ENCODE results near the gene EXD3.

Gene EXD3

DNA sequence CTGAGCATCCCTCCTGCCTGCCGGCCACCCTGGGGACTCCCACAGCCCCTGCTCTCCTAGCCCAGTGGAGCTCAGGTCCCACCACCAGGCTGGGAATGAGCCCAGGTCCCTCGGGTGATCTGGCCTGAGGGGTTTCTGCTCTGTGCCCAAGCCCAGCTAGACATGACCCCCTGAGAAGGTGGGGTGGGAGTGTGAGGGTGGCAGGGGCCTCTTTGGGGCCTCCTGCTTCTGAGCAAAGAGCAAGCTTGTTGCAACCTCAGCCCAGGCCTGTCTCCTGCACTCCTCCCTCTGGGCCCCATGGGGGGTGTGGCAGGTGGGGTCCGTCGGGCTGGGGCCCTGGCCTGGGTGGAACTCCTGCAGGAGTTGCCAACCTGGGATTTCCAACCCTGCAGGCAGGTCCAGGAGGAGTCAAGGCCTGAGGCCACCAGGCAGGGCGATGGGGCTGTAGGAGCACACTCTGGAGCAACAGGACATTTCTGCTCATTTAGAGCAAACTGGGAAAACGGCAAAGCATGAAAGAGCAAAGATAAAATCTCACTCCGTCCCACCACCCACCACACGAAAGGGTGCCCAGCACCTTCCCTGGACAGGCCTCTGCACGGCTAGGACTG lies 109.5 kb downstream of the EXD3 start:
- no peak for DNase-seq

DNA sequence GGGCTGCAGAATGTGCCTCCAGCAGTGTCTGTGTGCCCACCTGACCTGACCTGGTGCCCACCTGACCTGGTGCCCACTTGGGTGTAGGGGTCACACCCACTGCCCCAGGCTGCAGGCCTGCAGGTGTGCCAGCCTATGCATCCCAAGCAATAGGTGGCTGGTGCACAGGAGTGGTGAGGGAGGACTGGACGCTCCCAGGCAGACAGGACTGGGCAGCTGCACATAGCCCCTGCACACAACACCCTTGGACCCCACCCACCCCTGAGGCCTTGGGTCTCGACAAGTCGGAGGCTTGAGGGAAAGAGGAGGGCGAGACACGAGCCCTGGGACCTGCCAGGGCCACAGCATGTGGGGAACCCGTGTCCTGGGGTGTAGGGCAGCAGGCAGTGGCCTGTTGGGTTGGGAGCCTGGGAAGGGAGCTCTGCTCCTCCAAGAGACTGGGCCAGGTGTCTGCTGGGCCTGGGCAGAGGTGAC lies 110.1 kb downstream of the EXD3 start:
- DNase-seq, result no peak

DNA sequence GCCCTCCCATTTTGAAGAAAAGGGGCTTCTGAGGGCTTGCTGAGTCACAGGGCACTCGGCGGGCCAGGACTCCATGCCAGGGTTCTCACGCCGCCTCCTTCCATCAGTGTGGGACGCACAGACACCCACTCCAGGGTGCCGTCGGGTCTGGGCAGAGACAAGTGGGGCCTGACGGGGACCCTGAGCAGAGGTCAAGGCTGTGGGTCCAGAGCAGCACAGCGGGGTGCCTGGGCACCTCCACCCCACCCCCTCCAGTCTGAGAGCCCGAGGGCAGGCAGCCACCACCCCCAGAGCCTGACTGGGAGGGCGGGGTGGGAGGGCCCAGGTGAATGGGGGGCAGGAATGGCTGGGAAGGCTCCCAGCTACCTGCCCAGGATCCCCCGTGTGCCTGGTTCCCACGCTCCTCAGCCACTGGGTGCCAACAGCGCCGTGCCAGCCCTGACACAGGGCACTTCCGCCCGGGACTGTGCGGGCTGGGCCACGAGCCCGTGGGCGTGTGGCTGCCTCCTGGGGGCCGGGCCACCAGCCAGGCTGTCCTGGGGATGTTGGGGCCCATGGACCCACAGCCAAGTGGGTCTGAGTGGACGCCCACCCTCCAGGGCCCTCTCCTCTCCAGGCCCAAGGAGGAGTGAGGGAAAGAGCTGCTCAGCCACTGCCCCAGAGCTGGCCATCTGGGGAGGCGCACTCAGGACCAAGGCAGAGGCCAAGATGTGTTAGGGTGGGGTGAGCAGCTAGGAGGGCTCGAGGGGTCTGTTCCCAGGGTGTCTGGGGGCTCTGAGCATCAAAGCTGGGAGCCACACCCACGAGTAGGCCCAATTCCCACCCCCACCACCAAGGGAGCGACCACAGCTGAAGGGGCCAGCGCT lies 110.7 kb downstream of the EXD3 start:
- no peak for DNase-seq

DNA sequence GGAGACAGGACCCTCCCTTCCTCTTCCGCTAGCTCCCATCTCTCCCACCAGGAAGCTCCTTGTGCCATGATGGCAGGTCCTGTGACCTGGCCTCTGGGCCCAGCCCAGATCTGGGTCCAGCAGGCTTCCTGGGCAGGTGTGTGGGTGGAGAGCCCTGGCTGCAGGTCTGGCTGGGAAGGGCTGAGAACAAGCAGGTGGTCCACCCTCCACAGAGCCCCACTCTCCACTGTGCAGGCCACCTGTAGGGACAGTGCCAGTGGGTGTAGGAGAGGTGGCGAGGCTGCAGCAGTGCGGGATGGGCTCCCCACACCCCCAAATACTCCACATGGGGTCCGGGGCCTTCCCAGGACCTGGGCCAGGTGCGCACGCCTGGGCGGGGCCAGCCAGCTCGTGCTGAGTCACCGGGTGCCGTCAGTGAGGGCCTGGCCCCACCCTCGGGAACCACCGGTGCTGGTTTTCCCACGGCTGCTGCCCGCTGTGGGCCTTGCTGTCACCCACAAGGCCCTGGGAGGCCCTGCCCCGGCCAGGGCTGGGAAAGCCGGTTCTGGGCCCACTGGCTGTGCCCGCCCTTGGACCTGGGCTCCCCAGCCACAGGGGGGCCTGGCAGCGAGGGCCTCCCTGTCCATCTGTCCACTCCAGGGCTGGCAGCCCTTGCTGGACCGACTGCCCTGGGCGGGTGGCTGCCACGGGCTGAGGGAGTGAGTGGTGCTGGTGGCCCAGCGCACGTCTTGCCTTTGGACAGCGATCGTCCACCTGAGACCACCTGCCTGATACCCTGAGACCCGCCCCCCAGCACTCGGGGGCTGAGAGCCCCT lies 111.6 kb downstream of the EXD3 start:
- DNase-seq, result no peak

DNA sequence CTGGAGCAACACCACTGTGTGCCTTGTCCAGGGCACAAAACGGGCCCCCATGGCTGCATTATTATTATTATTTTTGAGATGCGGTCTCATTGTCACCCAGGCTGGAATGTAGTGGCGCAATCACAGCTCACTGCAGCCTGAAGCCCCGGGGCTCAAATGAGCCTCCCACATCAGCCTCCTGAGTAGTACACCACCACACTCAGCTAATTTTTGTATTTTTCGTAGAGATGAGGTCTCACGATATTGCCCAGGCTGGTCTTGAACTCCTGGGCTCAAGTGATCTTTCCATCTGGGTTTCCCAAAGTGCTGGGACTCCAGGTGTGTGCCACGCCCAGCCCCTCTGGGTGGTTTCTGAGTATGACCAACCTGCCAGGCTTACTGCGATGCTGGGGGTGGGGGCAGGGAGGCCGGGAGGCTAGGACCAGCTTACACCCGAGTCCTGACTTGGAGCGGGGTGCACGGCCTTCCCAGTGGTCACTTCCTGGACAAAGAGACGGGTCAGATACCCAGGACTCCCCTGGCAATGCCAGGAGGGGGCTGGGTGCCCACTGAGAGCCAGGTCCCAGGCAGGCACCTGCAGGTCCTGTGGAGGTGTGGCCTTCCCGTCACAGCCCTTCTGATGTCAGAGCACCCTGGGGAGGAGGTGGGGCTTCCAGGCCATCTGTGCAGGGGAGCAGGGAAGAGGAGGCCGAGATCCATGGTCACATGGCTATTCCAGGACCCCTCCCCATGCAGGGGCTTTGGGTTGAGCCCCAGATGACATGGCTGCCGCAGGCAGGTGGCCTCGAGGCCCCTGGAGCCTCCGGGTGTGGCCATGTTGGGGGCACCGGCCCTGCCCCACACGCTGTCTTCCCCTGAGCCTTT lies 112.5 kb downstream of the EXD3 start:
- no peak for DNase-seq

DNA sequence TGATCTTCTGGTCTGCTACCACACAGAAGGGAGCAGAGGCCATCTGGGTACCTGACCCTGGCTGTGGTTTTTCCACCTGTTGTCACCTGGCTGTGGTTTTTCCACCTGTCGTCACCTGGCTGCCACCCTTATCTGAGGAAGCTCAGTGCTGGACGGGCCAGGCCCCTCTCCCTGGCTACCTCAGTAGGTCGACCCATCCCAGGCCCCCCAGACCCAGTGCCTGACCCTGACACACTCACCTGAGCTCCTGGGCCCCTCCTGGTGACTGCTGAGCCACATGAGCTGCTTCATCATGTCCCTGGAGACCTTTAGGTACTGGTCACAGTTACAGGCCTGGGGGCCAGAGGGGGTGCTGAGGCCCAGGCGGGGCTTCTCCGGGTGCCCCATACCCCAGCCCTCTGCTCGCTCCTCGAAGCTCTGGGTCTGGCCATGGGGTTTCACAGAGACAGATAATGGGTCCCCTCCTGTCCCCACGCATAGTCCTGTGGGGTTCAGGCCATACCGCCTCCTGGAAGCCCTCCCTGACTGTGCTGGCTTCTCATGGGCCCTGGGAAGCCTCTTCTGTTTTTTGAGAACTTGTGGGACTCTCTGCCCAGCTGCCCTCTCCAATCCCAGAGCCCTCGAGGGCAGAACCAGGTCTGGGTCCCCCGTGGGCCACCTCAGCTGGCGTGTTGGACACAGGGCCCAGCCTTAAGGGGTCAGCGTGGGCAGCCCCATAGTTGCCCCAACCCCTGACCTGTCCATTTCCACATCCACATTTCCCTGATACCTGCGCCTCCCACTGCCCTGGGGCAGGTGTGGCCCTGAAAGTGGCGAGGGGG lies 113.4 kb downstream of the EXD3 start:
- no peak for DNase-seq

DNA sequence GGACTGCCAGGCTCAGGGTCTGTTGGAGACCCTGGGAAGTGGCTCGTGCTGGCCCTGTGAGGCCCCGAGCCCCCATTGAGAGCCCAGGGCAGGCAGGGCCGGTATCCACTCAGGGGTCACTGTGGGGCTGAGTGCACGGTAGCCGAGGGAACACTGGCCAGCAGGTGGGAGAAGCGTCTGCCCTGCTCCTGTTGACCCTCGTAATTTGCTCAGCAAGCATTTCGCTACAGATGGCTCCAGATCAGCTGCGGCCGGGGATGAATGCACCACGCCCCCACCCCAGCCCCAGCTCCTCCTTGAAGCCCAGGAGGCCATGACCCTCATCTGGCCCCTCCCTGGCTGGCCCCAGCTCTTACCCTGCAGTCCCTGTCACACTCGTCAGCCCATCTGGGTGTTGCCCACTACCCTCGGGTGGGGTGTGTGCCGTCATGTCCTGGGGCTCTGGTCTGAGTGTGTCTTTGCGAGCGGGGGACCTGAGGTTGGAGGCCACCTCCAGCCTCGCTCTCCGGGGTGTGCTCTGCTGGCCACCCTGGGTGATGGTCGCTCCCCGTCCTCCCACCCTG lies 114.8 kb downstream of the EXD3 start:
- no peak for DNase-seq

DNA sequence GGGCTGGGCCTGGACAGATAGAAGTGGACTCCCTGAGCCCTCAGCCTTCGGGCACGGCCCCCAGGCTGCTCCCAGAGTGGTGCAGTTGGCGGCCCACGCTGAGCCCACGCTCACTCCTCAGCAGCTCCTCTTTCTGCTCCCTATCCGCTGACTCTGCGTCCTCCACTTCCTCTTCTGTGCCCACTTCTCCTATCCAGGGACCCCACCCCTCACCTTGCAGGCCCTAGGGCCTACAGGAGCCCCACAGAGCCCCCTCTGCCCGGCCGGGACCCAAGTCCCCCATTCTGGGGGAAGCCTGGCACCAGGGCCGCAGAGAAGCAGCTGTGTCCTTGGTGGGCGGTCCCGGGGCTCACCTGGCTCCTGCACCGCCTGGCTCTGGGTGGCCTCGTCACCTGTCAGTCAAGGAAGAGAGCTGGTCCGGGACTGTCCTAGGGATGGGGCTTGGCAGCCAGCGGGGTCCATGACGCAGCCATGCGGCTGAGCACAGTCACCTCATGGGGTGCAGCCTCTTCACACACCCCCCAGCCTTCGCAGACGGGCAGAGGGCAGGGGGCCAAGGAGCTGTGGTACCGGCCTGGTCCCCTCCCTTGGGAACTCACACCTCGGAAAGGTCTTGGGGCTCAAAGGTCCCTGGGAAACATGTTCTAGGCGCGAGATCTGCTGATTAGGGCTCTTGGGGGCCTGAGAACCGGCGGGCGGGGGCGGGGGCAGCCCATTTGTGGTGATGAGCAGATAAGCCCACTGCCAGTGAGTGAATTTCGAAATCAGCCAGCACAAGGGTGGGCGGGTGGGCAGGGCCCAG lies 115.5 kb downstream of the EXD3 start:
- no peak for DNase-seq

DNA sequence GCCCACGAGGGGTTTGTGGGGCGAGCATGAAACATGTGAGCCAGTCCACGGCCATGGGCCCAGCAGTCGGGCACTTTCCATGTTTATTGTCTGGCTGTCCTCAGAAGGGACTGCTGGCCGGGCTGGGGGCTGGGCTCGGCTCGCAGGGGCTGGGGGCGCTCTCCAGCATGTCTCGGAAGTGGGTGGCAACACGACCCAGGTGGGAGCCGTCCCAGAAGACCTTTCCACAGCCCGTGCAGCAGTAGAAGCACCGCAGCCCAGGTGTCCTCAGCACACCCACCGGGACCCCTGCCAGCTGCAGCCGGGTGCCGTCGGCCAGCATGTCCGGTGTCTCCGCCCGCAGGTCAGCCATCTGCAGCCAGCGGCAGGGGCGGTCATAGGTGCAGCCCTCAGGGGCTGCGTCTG lies 116.1 kb downstream of the EXD3 start:
- no peak for DNase-seq

DNA sequence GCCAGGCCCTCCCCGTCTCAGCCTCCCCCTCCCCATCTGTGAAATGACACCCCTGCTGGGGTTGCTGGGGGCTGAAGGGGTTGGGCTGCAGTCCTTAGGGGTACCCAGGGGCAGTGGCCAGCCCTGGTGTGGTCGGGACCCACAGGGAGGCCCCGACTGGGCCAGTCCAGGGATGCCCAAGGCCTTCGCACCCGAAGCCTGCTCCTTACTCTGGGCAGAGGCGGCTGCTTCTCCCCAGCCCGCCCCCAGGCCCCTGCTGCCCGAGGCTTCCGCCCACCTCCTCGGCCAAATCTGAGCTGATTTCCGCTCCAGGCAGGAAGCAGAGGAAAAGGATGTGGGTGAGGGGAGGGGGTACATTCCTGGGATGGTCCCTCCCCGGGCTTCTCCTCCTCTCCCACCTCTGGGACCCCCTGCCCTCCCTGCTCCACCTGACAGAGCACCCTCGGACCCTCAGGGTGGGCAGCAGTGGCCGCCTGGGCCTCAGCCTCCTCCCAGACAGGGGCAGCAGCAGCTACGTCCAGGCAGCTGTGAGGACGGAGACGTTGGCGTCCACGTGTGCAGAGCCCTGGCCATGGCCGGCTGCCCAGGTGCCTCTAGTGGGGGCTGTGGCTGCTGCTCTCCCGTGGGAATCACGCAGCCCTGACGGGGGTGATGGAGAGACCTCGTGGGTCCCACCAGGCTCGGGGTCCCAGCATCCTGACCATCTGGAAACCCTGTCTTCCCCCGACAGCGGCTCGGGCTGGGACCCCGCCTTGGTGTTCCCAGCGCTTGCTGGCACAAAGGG lies 116.7 kb downstream of the EXD3 start:
- no peak for DNase-seq

DNA sequence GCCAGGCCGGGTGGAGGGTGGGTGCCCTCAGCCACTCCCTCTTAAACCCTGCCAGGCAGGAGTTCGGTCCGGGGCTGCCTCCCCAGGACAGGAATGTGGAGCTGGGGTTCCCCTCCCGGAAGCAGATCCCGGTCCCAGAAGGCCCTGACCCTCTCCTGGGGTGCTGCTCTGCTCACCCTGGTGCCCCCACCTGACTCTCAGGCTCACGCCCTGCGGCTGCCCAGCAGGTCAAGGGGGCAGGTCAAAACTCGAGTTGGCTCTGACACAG lies 117.2 kb downstream of the EXD3 start:
- no peak for DNase-seq

DNA sequence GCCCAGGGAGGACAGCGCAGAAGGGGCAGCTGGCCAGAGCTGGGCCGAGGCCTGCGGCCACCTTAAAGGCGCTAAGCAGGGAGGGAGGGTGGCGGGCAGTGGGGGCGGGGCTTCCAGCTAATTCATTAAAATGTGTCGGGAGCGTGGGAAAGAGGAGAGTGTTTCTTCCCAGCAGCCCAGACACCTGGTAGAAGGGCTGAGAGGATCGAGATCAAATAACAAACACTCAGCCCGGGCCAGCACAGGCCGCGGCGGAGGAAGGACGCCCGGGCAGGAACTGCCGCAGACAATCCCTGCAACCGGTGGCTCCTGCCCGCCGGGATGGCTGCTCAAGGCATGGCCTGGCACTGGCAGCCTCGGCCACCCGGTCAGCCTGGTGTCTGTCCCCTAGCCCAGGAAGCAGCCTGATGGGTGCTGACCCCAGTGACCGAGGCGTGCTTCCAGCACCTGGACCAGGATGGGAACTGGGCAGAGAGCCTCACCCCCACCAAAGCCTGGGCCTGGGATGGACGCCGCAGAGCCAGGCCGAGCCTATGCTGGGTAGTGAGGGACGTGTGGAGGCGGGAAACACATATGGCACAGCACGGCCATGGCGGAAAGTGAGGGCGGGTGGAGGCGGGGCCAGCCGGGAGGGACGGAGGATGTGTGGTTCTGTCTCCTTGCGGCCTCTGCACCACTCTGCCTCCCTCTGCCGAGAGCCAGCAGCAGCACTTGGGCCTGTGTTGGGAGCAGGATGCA lies 117.7 kb downstream of the EXD3 start:
- DNase-seq, result no peak

DNA sequence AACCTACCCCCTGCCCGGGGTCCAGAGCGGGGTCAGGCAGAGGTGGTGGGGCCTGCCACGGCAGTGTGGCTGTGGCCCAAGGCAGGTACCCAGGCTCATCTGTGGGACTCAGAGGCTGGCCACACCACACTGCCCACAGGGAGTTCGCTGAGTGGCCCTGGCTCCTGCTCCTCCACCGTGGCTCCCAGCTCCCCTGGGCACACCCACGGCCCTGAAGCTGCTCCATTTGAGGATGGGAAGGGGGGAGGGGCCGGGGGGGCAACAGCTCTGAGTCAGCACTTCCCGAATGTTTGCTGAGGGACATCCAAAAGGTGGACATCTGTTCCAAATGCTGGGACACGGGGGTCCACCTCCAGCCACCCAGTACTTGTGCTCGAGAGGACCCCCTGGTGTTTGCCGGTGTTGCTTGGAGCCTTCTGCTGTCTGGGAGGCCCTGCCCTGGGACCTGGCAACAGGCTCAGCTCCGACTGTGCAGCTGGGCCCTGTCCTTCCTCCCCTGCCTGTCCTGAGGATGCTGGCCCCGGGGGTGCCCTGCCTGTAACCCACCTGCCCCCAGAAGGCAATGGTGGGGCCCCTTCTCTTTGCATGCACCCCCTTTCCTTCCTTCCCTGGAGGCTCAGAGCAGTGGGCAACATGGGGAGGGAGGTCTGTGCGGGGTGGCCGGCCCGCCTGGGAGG lies 118.4 kb downstream of the EXD3 start:
- no peak for DNase-seq

DNA sequence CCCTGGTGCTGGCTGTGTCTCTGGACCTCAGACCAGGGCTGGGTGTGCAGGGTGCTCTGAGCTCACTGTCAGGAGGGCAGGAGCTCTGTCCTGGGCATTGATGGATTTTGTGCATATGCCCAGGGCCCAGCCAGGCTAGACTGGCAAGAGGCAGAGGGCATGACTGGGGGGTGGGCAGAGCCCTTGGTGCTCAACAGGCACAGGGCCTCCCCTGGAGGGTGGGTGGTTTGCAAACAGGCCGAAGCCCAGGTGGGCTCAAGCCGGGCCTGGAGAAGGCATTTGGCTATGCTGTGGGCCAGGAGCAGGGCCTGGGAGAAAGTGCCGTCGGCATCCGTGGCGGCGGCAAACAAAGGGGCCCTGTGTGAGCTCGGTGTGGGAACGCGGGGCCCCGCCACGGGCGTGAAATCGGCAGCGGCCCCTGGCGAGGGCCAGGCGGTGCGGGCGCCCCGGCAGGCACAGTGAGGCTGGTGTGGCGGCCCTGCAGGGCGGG lies 119.0 kb downstream of the EXD3 start:
- DNase-seq, result no peak

DNA sequence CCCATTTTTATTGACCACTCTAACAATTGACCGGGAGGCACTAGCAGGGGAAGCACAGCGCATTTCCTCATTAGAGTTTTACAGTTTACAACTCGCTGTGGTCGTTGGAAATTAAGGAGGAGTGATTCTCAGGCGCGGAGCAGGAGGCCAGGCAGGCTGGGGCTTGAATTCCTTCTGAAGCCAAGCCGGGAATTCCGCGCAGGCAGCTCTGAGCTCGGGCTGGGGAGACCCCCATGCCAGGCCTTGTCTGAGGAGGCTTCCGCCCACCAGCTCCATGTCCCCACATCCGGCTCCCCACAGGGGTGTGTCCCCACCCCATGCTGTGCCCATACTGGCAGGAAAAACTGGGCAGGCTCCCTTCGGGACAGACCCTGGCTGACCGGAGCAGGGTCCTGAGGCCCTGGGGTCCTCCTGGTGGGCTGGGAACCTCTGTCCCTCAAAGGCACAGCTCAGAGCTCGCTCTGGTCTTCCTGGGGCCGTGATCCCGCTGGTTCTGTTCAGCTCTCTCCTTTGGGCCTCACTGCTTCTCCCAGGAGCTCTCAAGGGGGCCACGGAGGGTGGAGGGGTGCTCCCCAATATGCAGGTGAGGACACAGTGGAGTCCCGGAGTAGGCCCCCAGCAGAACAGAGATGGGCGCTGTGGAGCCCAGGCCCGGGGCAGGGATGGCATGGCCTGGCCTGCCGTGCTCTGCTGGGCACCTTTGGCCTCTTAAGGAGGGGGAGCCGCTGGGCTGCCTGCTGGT lies 119.6 kb downstream of the EXD3 start:
- no peak for DNase-seq

DNA sequence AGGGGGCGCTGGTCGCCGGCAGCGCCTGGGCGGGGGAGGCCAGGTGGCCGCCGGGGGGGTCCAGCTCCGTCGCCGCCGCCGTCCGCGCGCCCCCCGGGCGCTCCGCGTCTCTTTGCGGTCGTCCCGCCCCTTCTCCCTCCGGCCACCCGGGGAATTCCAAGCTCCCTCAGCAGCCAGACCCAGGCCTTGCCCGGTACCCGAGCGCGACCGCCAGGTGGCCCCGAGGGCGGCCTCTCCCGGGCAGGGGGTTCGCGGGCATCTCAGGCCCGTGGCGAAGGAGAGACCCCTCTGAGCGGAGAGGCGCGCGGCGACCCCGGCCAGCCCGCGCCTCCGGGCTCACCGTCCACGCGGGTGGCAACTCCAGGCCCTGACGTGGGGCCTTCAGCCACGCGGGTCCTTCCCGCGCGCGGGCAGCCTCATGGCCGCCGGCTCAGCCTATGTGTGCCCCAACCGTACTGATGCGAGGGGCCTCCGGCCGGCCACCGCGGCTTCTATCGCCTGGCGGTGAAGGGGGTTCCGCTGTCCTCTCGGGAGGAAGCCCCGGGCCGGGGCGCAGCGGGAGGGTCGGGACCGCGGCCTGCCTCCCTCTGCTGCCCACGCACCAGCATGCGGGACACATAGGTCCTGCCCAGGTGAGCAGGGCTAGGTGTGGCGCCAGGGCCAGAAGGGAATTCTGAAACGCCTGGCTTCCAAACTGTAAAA lies 120.4 kb downstream of the EXD3 start:
- no peak for DNase-seq

DNA sequence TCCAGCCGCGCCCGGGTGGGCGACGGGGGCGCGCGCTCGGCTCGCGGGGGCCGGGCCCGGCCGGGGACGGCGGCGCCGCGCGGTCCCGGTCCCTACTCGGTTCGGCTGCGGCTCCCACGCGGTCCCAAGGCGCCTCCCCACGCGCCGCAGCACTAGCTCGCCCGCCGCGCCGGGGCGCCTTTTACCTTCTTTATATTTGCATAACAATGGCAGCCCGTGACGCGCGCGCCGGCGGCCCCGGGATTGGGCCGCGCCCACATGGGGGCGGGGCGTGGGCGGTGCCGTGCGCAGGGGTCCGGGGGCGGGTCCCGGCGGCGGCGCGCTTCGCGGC lies 120.9 kb downstream of the EXD3 start, which contains the start of gene NRARP:
TSS of gene NRARP (minus strand) at position 154 of the 331 bp plus-strand sequence. CDS start 343 bp downstream, outside the sequence.
- DNase-seq, result no peak

Data from amniotic stem cell (primary cell).